HG03575 (cell line): ENCODE results near the gene RFLNA.

ENCODE experiments used
- ATAC-seq: cut with Tn5 transposase; IDR thresholded peaks from one replicate; pipeline ENCODE4 v1.9.1; 2021; ENCODE audit not compliant: unreplicated experiment, insufficient number of reproducible peaks, low FRiP score; ENCODE audit errors: extremely low read depth

The RFLNA gene

DNA sequence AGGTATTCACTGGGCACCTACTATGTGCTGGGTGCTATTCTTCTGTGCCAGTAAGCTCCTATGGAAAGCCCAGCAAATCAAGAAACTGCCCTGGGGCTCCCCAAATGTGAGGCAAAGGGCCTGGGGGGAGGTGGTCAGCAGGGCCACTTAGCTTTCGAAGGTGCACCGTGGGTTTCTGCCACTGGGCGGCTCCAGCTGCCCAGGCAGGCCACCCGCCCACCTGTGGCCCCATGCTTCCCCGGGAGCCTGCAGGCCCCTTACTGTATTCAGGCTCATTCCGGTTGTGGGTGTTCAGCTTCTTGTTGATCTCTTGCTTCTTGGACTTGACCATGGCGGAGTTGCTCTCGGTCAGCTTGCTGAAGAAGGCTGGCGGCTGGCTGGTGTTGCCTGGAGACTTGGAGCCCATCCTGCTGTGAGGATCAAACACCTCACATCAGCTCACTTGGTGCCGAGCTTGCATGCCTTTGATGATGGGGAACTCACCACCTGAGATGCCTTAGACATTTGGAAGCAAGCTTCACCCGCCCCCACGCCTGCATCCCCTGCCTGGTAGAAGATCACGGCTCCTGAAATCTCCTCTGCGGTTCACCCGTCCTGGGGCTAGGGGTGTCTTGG is 37.3 kb downstream of the RFLNA start:
- ATAC-seq: no peak

DNA sequence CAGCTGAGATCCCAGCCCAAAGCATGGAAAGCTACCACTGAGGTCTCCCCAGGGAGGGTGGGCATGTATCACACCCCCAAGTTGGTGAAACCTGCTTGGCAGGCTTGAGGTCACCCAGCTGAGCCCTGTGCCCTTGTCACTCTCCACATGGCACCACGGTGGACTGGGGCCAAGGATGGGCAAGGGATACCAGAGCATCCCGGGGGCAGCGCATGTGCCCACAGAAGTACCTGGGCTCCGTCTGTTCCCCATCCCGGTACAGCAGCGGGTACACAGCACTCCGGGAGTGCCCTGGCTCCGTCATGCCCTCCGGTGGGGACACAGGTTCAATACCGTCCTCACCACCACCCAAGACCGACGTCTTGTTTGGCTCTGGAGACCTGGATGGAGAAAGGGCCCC is 38.0 kb downstream of the RFLNA start:
- ATAC-seq: no peak

GRCh38 chr12:124333724-124334123 is 38.8 kb downstream of the RFLNA start:
- no peak for ATAC-seq

DNA sequence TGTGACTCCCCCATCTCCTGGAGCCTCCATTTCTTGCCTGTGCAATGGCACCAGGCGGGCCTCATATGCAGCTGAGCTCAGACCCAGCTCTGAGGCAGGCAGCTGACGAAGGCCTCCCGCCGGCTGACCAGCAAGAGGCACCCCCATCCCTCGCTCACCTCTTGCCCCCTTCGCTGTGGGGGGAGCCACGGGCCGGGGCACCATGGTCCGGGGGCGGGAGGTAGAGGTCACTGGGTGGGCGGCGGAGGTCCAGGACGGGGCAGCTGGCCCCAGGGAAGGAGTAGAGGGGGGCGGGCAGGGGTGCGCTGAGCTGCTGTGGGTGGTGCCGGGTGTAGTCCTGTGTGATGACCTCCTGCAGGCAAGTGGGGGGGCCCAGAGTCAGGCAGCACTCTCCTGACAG is 39.4 kb downstream of the RFLNA start:
- no peak for ATAC-seq

GRCh38 chr12:124334976-124335375 is 40.1 kb downstream of the RFLNA start:
- ATAC-seq: no peak

DNA sequence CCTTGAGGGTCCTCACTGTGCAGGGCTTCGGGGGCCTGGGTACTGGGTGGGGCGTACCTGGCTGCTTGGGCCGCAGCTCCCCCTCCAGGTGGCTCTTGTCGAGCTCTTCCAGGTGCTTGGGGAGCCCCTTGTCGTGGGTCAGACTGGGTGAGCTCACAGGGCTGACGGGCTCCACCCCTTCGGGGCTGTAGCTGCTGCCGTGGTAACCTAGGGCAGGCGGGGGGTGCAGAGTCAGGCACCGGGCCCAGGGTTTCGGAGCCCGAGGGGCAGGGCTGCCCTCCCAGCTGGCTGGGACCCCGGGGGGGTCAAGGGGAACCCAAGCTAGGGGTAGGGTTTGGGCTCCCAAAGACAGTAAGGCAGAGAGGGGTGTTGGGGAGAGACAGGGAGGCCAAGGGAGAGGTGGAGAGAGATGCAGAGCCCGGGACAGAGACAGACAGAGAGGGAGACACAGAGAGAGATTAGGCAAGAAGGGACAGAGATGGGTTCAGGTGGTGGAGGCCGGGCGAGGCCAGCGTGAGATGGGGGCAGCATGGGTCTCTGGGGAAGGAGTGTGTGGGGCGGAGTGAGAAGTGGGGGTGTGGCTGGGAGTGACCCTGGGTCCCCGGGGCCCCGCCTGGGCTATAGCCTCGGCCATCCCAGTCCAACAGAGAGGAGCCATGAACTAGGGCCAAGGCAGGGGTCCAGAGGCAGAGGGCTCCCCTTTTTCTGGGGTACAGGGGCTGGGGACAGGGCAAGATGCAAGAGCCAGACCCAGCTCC is 40.7 kb downstream of the RFLNA start:
- ATAC-seq: no peak

DNA sequence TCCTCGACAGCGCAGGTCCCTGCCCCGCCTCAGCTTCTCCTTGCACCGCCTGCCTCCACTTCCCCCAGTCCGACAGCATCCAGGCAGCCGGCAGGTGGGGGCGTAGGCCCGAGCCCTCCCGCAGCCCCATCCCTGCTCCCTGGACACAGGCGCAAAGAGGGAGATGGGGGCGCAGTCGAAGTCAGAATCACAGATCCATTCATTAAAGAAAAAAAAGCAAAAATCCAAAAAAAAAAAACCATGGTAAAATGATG is 41.2 kb downstream of the RFLNA start:
- no peak for ATAC-seq

DNA sequence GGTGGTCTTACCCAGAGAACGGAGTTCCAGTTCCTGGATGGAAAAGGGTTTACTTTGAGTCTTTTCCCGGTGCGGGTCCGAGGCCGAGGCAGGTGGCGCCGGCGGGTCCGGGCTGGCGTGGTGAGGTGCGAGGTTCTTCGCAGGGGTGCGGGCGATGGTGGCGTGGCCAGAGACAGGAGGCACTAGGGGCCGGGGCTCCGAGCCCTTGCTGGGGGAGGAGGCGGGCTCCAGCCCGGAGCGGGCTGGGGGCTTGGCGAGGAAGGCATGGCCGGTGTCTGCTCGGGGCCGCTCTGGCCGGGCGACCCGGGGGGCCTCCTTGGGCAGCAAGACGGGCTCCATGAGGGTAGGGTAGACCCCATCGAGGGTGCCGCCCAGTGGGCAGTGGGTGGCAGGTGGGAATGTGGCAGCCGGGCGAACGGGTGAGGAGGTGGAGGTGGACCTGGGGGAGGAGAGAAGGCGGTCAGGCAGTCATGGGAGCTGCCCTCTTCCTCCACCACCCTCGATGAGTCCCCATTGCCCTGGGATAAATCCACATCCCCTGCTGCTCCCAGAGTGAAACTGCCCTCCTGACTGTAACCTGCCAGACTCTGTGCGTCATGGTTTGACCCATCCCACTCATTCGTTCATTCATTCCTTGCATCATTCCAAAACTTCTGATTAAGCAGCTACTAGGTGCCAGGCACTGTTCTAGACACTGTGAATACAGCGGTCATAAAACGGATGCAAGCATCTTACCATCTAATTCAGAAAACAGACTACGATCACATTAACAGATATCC is 42.0 kb downstream of the RFLNA start:
- no peak for ATAC-seq

DNA sequence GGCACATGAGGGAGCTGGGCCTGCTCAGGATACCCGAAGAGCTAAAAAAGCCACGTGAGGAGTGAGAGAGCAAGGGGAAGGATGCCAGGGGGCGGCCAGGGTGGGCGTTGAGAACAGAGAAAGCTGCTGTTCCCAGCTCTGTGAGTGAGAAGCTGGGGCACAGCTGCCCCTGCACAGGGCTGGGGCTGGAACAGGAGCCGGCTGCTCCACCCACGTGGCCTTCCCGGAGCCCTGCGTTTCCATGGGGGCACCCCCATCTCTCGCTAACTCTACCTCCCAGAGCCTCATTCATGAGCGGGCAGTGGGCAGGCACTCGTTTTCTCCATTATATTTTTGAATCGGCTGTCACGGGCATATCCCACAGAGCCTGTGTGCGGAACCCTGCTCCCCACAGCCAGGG is 42.7 kb downstream of the RFLNA start:
- ATAC-seq: no peak

- ATAC-seq: no peak
Measured at GRCh38 chr12:124338448-124338847, 43.6 kb downstream of the RFLNA start.

GRCh38 chr12:124338876-124339603 is 44.1 kb downstream of the RFLNA start:
- ATAC-seq: no peak

DNA sequence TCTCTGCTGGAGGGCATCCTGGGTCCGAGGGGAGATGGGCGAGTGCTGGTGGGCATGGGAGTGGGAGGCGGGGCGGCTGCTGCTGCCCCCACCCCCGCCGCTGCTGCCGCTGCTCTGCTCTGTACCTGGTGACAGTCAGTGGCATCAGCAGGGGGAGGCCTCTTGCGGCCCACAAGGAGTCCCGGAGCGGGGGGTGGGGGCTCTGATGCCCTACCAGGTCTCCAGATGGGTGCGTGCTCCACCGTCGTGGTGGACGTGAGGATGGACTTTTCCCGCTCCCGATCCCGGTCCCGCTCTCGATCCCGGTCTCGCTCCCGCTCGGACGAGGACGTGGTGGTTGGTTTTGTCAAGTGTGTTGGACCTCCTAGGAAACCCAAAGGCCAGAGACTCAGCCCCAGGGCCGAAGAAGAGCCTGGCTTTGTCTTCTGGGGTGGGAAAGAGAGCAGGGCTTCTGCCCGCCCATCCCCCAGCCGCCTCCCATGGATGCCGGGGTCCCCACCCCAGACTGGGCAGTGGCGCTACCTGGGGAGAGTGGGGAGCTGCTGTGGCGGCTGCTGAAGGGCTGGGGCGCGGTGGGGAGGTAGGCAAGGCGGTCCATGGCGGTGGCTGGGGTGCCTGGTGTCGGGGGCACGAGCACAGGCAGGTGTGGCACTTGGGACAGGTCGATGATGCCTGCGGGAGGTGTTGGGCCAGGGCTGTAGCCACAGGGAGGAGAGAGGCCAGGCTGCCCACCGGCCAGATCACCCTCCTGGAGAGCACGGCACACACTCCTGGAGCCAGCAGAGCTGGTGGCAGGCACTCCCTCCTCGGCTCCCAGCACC is 45.4 kb downstream of the RFLNA start:
- no peak for ATAC-seq

- ATAC-seq: no peak
Measured at GRCh38 chr12:124341645-124342069, 46.8 kb downstream of the RFLNA start.

- ATAC-seq: no peak
Measured at GRCh38 chr12:124344022-124344421, 49.1 kb downstream of the RFLNA start.

GRCh38 chr12:124344526-124344925 is 49.6 kb downstream of the RFLNA start:
- no peak for ATAC-seq

DNA sequence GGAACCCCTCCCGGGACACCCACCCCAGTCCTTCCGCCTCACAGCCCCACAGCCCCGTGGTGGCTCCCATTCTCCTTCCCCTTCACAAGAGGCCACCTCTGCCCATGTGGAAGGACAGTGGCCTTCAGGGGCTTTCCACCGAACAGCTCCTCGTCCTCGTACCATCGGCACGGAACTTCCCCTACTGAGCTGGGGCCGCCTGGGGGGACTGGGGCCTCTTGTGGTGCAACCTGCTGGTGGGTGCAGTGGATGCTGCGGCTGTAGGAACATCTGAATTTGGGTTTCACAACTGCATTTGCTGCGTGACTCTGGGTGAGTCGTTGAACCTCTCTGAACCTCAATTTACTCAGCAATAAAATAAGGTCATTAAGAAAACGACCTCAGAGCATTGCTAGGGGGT is 50.9 kb downstream of the RFLNA start:
- ATAC-seq: no peak

- no peak for ATAC-seq
Measured at GRCh38 chr12:124346425-124347168, 51.7 kb downstream of the RFLNA start.

- ATAC-seq: no peak
Measured at GRCh38 chr12:124347335-124347734, 52.4 kb downstream of the RFLNA start.
